NCI-H82 (cell line): ENCODE measurements around the gene GCA.

Experiments used
- DNase-seq: peaks from one replicate; lab custom pipeline; 2025; lab: John Stamatoyannopoulos, UW

GCA gene

GRCh38 chr2:162343824-162344616 lies at the start of gene GCA:
GCA (plus strand) TSS chr2:162344132; CDS start chr2:162344249, 117 bp downstream.
- peak; percentile 84 for DNase-seq

DNA sequence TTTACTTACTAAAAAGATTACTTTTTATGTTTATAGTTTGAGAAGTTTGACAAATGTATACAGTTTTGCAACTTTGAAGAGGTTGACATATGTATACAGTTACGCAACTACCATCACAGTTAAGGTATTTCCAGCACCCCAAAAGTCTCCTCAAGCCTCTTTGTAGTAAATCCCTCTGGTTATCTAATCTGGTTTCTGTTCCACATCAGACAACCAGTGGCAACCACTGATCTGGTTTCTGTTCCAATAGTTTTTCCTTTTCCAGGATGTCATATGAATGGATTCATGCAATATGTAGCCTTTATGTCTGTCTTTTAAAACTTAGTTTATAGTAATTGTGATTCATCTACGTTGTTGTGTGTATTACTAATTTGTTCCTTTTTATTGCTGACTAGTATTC lies 48.9 kb upstream of the GCA start:
- DNase-seq: no peak

GRCh38 chr2:162297925-162298552 lies 45.9 kb upstream of the GCA start:
- DNase-seq: peak; percentile 87

- DNase-seq: no peak
Measured at GRCh38 chr2:162298669-162299335, 45.1 kb upstream of the GCA start.

GRCh38 chr2:162300266-162300665 lies 43.7 kb upstream of the GCA start:
- DNase-seq: no peak

GRCh38 chr2:162301151-162301804 lies 42.7 kb upstream of the GCA start:
- peak; percentile 84 for DNase-seq

- DNase-seq: no peak
Measured at GRCh38 chr2:162301877-162302276, 42.1 kb upstream of the GCA start.

DNA sequence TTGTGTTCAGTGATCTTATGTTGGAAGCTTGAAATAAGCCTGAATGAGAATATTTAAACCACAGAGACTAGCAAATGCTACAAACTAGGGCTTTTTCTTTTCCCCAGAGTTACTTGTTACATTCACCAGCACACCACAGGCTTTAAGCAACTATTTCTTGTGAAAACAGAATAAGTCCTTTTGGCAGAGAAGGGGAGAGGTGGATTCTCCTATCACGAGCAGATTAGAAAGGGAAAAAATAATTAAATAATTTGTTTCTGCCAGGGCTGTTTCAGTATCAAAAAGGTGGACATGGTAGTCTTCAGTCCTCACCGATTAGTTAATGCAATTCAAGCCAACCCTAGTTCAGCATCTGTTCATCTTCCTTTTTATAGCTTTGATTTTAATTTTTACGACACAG lies 38.0 kb upstream of the GCA start:
- DNase-seq: no peak

- no peak for DNase-seq
Measured at GRCh38 chr2:162308747-162309503, 35.0 kb upstream of the GCA start.

- no peak for DNase-seq
Measured at GRCh38 chr2:162312853-162313252, 31.1 kb upstream of the GCA start.

DNA sequence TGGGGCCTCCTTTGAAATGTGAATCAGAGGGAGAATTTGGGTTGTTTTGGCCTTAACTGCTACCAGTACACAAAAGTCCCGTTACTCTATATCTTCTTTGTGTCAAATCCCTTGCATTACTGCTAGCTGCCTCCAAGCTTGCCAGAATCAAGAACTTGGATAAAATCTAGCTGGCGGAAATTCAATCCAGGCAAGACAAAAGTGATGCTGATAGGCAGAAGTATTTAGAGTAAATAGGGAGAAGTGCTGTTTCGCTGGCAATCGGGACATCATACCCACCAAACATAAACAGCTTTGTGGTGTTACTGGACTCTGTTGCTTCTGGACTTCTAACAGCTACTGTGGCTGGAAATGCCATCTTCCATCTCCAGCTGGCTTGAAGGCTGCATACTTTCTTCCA lies 28.0 kb upstream of the GCA start:
- no peak for DNase-seq

GRCh38 chr2:162316590-162316989 lies 27.3 kb upstream of the GCA start:
- no peak for DNase-seq

- DNase-seq: no peak
Measured at GRCh38 chr2:162317058-162317742, 26.7 kb upstream of the GCA start.

DNA sequence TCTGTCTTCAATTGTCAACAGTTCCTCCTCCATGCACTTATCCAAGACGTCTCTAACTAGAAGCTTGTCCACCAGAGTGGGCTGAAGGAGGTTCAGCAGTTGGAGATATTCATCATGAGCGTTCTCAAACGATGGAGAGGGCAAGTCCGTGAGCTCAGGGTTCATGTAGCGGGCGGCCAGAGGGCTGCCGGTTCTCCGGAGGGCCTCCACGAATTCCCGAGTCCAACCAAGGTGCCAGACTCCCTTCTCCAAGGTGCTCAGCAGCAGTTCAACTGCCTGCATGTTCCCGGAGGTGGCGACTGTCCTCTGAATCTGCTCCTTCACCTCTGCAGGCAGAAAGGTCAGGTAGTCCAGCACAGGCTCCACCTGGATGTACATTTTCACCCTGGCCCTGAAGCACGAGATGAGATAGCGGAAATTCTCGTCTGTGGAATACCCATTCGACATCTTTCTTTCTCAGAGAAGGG lies 26.0 kb upstream of the GCA start:
- no peak for DNase-seq

DNA sequence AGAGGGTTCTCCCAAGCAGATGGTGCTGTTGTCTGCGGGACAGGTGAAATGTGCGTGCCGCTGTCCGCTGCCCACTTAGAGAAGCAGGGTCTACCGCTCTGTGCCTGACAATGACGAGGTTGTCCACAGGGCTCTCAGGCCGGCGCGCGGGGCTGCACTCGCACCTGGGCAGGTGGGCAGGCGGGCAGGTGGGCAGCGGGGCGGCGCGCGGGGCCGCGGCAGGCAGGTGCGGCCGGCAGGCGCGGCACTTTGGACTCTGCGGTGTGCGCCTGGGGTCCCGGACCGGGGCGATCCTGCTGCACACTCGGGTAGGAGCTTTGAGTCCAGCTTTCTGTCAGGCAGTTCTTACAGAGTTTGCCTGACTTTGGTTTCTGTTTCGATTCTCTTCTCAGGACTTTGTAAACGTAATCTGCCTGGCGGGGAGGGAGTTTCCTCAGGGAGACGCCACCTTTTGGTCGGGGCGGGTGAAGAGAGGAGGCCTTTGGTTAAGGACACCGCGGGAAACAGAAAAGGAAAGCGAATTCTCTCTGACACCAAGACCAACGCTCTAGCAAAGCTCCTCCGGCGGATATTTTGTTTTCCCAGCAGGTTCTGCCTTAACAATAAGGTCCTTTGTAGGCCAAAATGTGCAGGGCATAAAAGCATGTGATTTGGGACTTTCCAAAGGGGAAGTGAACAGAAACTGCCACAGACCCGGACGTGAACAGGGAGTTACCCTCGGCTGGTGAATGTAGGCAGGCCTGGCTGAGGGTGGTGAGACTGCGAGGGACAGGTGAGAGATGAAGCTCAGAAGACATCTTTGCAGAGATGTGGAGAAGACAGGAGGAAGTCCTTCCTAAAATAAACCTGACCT lies 25.4 kb upstream of the GCA start, which contains the start of gene IFIH1:
TSS of gene IFIH1 (minus strand) at position 357 of the 853 bp plus-strand sequence. CDS start 377 bp downstream, outside the sequence.
- DNase-seq: peak; percentile 47

- no peak for DNase-seq
Measured at GRCh38 chr2:162320864-162321517, 22.9 kb upstream of the GCA start.

DNA sequence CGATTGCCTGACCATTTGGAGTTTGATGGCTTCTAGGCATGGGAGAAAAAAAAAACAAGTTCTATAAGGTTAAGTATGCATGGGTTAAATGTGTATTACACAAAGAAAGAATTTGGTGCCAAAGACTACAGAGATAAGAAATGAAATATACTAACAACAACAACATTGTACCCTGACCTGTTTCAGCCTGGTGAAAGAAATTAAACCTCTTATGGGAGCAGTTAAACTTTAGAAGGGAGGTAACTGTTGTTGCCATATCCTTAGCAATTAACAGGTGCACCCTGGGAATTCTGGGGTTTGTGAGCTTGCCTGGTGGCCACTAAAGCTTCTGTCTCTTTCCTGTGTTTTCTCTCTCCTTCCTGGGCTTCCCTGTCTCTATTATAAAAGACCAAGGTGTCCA lies 19.0 kb upstream of the GCA start:
- no peak for DNase-seq

- DNase-seq: peak; percentile 29
Measured at GRCh38 chr2:162327134-162327769, 16.7 kb upstream of the GCA start.

GRCh38 chr2:162327806-162328205 lies 16.1 kb upstream of the GCA start:
- DNase-seq: no peak
